ENCODE measurements around the gene DHRS12. TPM values are rescaled to one million over a fixed set of nuclear protein-coding genes. Genes with fewer than 3 reads are reported as not detected.

The DHRS12 gene
- total and polyA plus RNA-seq, 12 donors, result 5.5 to 20.6 (median 10.3) TPM

- WGBS, 2 donors, result 95 to 97% methylated on average over 1 of the region's 1 CpG
- ATAC-seq (no peak), DNase-seq (no peak)
- no peak for TF ChIP-seq CTCF (IDR thresholded peaks at IDR 0.05)
- H3K27ac ChIP-seq, result no peak overlapping the region
- no peaks in the 10 kb centered on the region for H3K9me3 ChIP-seq
- H3K4me1 ChIP-seq, result peaks cover 8 to 22% (median 21%) of the 10 kb centered on the region in 9 donors
- intact Hi-C loops (cut with DNase I), result loop anchor here in 1 of 10 donors (10.0 kb wide), 1 partner anchor 199 kb away; the partner anchor contains the start of gene WDFY2
- H3K4me3 ChIP-seq, result no peak overlapping the region
- H3K36me3 ChIP-seq, result no peaks in the 10 kb centered on the region
- no peaks in the 10 kb centered on the region for H3K27me3 ChIP-seq
Measured at GRCh38 chr13:51784097-51784496, 19.9 kb downstream of the DHRS12 start.

- intact Hi-C loops (cut with DNase I), result loop anchor here in 1 of 10 donors (10.0 kb wide), 1 partner anchor 199 kb away; the partner anchor contains the start of gene WDFY2
- no peak for TF ChIP-seq CTCF (IDR thresholded peaks at IDR 0.05)
- H3K4me3 ChIP-seq, result no peak overlapping the region
- H3K27me3 ChIP-seq, result no peaks in the 10 kb centered on the region
- ATAC-seq (no peak), DNase-seq (no peak)
- WGBS, 2 donors, result 91 to 93% methylated on average over 9 of the region's 9 CpGs
- H3K9me3 ChIP-seq, result no peaks in the 10 kb centered on the region
- no peak overlapping the region for H3K27ac ChIP-seq
- H3K4me1 ChIP-seq, result peaks cover 8 to 22% (median 21%) of the 10 kb centered on the region in 9 donors
- peaks cover 0 to 1% (median 0%) of the 10 kb centered on the region in 9 donors for H3K36me3 ChIP-seq
Measured at GRCh38 chr13:51783428-51784094, 20.4 kb downstream of the DHRS12 start.

- H3K9me3 ChIP-seq, result no peaks in the 10 kb centered on the region
- H3K36me3 ChIP-seq, result peaks cover 0 to 10% (median 0%) of the 10 kb centered on the region in 9 donors
- intact Hi-C loops (cut with DNase I), result loop anchor here in 1 of 10 donors (10.0 kb wide), 1 partner anchor 197 kb away; the partner anchor contains the start of gene WDFY2
- no peak for TF ChIP-seq CTCF (IDR thresholded peaks at IDR 0.05)
- H3K27me3 ChIP-seq, result no peaks in the 10 kb centered on the region
- H3K4me3 ChIP-seq, result no peak overlapping the region
- WGBS, 2 donors, result 78 to 79% methylated on average over 15 of the region's 15 CpGs
- ATAC-seq (no peak), DNase-seq (no peak)
- peaks cover 7 to 19% (median 18%) of the 10 kb centered on the region in 9 donors for H3K4me1 ChIP-seq
- H3K27ac ChIP-seq, result no peak overlapping the region
Measured at GRCh38 chr13:51782026-51782710, 21.8 kb downstream of the DHRS12 start.

- ATAC-seq (peak in 6 of 8 donors; percentile 39 to 57 (median 42)), DNase-seq (no peak)
- Histone ChIP-seq H3K4me3 (no peak overlapping the region), H3K36me3 (peaks cover 0 to 11% (median 0%) of the 10 kb centered on the region in 9 donors), H3K9me3 (no peaks in the 10 kb centered on the region), H3K27ac (no peak overlapping the region), H3K4me1 (peaks cover 5 to 11% (median 11%) of the 10 kb centered on the region in 9 donors), H3K27me3 (no peaks in the 10 kb centered on the region)
- TF ChIP-seq CTCF (IDR thresholded peaks at IDR 0.05), result peak in 5 of 9 donors; percentile 12 to 42 (median 34)
- intact Hi-C loops (cut with DNase I), result loop anchor here in 1 of 10 donors (10.0 kb wide), 1 partner anchor 197 kb away; the partner anchor contains the start of gene WDFY2
- 73 to 78% methylated on average over 15 of the region's 15 CpGs for WGBS, 2 donors
Measured at GRCh38 chr13:51781246-51782022, 22.5 kb downstream of the DHRS12 start.
